Hindlimb muscle (tissue), 1 donor: Measurements from ENCODE around the gene SLC38A8. TPM values are rescaled to one million over a fixed set of nuclear protein-coding genes. Genes with fewer than 3 reads are reported as not detected.

Experiments used
- DNase-seq: peaks from one replicate; pipeline ENCODE4 v3.0.0-alpha.2; 2013
- polyA plus RNA-seq: library from polyadenylated mRNA; unstranded; fragments of 120-200 nt; gene quantifications from one replicate; pipeline ENCODE4 v1.2.1, GENCODE V29; 2013; ENCODE audit not compliant: insufficient read length

Gene SLC38A8
- polyA plus RNA-seq, 1 donor: not detected

GRCh38 chr16:83994087-83994486 is 48.5 kb downstream of the SLC38A8 start:
- no peak for DNase-seq

GRCh38 chr16:83992624-83993023 is 50.0 kb downstream of the SLC38A8 start:
- no peak for DNase-seq

GRCh38 chr16:83990492-83990891 is 52.1 kb downstream of the SLC38A8 start:
- no peak for DNase-seq

- no peak for DNase-seq
Measured at GRCh38 chr16:83989300-83989699, 53.3 kb downstream of the SLC38A8 start.

- DNase-seq: no peak
Measured at GRCh38 chr16:83983491-83983890, 59.1 kb downstream of the SLC38A8 start.

- DNase-seq: no peak
Measured at GRCh38 chr16:83981799-83982198, 60.8 kb downstream of the SLC38A8 start.

- no peak for DNase-seq
Measured at GRCh38 chr16:83980794-83981193, 61.8 kb downstream of the SLC38A8 start.

- DNase-seq: no peak
Measured at GRCh38 chr16:83979441-83979840, 63.2 kb downstream of the SLC38A8 start.

- no peak for DNase-seq
Measured at GRCh38 chr16:83978401-83978904, 64.1 kb downstream of the SLC38A8 start.

- DNase-seq: no peak
Measured at GRCh38 chr16:83977056-83977815, 65.4 kb downstream of the SLC38A8 start.

GRCh38 chr16:83975590-83976260 is 66.9 kb downstream of the SLC38A8 start:
- DNase-seq: no peak

GRCh38 chr16:83974475-83974874 is 68.1 kb downstream of the SLC38A8 start:
- no peak for DNase-seq

GRCh38 chr16:83973581-83974385 is 68.8 kb downstream of the SLC38A8 start:
- no peak for DNase-seq

GRCh38 chr16:83973077-83973476 is 69.5 kb downstream of the SLC38A8 start:
- no peak for DNase-seq

- DNase-seq: no peak
Measured at GRCh38 chr16:83972256-83973008, 70.2 kb downstream of the SLC38A8 start.

GRCh38 chr16:83971165-83972130 is 71.1 kb downstream of the SLC38A8 start:
- DNase-seq: no peak

- no peak for DNase-seq
Measured at GRCh38 chr16:83970430-83970815, 72.2 kb downstream of the SLC38A8 start.

- DNase-seq: no peak
Measured at GRCh38 chr16:83969771-83970429, 72.7 kb downstream of the SLC38A8 start.

GRCh38 chr16:83968891-83969649 is 73.5 kb downstream of the SLC38A8 start:
- DNase-seq: no peak
